GM04504 (cell line): ENCODE measurements around the gene ZC3H13.

Source experiments
- DNase-seq: peaks from one replicate; pipeline ENCODE4 v3.0.0-alpha.2; 2012; ENCODE audit warnings: low read depth

The ZC3H13 gene, protein sequence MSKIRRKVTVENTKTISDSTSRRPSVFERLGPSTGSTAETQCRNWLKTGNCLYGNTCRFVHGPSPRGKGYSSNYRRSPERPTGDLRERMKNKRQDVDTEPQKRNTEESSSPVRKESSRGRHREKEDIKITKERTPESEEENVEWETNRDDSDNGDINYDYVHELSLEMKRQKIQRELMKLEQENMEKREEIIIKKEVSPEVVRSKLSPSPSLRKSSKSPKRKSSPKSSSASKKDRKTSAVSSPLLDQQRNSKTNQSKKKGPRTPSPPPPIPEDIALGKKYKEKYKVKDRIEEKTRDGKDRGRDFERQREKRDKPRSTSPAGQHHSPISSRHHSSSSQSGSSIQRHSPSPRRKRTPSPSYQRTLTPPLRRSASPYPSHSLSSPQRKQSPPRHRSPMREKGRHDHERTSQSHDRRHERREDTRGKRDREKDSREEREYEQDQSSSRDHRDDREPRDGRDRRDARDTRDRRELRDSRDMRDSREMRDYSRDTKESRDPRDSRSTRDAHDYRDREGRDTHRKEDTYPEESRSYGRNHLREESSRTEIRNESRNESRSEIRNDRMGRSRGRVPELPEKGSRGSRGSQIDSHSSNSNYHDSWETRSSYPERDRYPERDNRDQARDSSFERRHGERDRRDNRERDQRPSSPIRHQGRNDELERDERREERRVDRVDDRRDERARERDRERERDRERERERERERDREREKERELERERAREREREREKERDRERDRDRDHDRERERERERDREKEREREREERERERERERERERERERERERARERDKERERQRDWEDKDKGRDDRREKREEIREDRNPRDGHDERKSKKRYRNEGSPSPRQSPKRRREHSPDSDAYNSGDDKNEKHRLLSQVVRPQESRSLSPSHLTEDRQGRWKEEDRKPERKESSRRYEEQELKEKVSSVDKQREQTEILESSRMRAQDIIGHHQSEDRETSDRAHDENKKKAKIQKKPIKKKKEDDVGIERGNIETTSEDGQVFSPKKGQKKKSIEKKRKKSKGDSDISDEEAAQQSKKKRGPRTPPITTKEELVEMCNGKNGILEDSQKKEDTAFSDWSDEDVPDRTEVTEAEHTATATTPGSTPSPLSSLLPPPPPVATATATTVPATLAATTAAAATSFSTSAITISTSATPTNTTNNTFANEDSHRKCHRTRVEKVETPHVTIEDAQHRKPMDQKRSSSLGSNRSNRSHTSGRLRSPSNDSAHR (N-terminal part only)

GRCh38 chr13:46052319-46053161, at the start of gene ZC3H13:
TSS of gene ZC3H13 (minus strand) at chr13:46052746. CDS start at chr13:46045507, 7,239 bp downstream.
- DNase-seq, result peak; percentile 88

- no peak for DNase-seq
Observed at GRCh38 chr13:46102255-46102605, 49.7 kb upstream of the ZC3H13 start.

DNA sequence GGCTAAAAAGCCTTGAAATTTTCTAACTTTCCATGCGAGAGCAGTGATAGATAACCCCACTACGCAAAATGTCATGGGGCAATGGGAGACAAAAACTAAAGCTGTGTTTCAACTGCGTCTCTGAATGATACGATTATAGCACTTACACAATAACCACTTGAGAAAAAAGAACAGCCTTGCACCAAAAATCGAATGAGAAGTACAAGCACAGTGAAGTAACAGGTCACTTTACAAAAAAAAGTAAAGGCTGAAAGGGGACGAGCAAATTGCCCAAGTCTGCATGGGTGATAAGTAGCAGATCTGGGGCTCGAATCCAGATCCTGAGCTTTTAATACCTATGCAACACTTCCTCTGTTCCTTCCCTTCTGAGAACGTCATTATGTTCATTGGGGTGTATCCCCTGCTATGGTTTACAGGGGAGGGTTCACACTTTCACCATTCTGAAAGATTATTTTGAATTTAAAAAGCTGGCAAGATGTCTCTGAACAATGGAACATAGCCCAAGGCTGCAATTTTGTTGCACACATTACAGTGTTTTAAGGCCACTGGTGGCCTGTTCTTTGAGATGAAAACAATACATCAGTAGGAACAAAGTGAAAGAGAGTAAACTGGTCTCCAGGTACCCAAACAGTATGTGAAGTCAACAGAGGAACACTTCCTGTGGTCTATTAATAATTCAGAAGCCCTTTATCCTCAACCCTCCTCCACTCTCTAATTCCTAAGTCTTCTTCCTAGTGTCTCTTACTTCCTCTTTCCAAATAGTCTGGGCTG, 49.1 kb upstream of the ZC3H13 start:
- DNase-seq, result no peak

GRCh38 chr13:46101002-46101401, 48.5 kb upstream of the ZC3H13 start:
- DNase-seq, result no peak

DNA sequence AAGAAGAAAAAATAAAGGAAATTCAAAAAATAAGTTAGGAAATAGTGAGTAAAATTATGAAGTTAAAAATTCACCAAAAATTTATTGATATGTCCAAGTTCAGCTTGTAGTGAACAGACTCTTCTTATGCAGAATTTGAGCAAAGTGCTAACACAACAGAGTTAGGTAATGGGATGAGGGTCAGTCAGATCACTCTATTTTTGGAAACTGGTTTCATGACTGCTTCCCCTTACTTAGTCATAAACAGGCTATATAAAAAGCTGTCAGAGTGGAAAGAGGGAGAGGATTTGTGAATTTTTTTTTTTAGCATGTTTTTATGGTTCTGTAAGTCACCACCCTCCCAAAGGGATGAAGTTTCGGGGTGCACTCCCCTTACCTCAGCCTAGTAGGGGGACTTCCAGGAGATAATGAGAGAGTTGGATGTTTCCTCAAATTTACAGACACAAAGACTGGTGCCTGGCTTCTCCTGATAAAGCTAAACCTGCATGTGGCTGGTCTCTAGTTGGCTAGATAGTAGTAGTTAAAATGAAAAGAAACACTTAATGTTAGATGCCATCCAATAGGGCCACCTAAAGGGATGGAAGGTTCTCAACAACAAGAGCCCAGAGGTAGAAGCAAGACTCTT, 47.8 kb upstream of the ZC3H13 start:
- no peak for DNase-seq

GRCh38 chr13:46097663-46098062, 45.1 kb upstream of the ZC3H13 start:
- DNase-seq, result no peak

DNA sequence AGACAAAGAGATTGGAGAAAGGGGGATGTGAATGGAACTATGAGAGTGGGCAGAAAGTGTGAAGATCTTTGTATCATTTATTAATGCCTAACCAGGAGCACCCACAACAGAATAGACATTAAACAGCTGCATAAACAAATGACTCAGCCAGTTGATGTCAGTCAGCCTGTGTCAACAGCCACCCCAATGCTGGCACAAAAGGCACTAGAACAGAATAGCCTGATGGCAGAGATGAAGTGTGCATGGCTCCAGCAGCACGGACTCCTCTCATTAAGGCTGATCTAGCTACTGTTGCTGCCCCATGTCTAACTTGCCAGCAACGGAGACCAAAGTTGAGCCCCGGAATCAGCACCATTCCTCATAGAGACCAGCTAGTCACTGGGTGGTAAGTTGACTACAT, 44.5 kb upstream of the ZC3H13 start:
- DNase-seq, result no peak

DNA sequence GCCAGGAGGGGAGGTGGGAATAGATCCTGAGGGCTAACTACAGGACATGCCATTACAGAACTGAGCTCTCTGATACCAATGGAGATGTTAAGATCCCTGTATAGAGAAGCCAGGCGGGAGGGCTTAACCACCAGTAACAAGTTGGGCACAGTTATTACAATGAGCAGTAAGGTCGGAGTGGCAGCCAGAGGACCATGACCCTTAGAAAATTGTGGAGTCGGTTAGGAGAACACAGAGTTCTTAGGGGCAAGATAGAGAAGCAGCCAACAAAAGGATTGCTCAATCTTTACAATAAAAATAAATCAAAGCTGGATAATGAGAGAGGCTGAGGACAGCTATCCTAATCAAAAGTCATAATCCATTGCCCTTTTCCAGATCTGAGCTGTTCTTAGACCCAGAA, 41.9 kb upstream of the ZC3H13 start:
- no peak for DNase-seq

DNA sequence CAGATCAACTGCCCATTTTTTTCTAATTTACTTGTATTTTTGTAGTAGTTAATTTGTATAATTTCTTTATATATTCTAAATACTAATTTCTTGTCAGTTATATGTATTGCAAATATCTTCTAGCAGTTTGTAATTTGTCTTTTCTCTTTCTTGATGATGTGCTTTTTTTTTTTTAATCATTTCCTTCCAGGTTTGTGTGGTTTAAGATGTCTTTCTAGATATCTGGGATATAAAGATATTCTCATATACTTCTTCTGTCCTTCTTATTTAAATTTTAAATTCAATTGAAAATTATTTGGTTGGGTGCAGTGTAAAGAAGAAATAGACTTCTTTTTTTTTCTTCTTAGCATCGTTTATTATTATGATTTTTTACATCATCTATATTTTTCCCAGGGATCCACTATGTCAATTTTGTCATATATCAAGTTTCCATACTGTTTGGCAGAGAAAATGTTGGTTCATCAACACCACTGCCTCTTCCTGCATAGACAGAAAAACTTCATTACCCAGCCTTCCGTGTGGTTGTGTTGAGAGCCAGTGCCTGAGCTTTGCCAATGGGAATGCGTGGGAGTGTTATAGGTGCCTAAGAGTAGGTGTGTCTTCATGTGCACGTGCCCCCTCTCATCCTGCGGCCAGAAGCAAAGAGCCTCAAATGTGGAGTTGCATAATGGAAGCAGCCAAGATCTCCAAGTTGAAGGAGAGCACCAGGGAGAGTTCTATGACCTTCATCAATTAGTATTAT, 36.4 kb upstream of the ZC3H13 start:
- no peak for DNase-seq

DNA sequence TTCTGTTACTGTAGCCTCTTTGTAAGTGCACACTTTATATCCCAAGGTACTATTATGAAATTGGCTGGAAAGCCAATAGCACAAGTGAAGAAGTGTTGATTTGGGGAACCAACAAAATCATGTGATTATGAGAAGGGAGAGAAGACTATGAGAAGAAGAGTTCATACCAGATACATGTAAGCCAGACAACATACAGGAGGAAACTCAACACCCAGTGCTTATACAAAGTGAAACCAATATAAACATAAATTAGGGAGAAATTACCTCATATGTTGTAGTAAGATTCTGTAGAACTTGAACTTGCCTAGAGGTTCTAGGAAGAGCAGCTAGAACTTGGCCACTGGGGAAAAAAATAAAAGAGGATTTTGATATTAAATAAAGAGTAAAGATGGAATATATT, 34.9 kb upstream of the ZC3H13 start:
- no peak for DNase-seq

DNA sequence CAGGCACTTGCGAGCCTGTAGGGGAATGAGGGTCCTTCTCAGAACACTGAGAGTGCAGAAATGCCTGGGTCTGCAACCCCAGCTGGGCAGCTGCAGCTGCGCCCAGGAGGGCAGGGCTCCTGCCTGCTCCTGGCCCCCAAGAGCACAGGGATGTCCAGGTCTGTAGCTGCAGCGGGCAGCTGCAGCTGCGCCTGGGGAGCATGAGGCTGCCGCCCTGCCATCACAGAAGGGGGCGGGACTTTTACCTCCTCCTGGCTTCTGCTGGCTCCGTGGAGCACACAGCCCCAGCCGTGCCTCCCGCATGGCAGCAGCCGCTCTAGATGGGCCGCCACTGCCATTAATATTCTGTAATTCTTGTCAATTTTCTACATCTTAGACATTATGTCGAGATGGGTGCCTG, 34.4 kb upstream of the ZC3H13 start:
- no peak for DNase-seq

DNA sequence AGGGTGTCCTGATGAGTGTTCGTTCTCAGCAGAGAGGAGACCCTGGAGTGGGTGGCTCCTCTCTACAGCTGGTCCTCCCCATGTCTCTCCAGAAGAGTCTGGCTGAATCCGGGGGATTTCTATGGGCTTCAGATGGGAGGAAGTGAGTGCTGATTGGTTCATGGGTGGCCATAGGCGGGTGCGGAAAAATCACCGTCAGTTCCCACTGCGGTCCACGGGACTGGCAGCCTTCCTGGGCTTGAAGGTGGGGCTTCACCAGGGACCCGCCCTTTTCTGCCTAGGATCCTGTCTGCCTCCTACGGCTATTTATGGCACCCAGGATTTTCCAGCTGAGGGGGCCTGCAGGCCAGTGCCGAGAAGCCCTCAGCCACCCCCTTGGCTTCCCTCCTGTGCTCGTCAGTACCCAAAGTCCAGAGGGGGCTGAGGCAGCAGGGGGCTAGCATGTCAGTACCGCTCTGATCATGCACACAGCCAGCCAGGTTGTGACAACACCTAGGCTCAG, 33.9 kb upstream of the ZC3H13 start:
- no peak for DNase-seq

DNA sequence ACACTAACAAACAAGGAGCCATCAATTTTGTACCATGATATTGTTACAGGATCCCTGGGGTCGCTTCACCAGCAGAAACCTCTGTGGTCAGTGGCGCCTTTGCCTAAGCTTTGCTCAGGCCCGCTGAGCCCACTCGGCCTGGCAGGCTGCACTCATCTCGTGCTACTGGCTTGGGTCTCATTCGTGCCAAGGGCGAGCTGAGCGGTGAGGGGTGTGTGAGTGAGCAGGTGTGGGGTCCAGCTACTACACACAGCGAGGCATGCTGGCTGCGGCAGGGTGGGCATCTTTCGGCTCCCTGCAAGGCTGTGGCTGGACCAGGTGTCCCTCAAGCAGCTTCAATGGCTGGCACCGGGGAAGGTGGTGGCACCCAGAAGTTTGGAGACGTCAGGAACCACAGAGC, 33.2 kb upstream of the ZC3H13 start:
- DNase-seq, result no peak

DNA sequence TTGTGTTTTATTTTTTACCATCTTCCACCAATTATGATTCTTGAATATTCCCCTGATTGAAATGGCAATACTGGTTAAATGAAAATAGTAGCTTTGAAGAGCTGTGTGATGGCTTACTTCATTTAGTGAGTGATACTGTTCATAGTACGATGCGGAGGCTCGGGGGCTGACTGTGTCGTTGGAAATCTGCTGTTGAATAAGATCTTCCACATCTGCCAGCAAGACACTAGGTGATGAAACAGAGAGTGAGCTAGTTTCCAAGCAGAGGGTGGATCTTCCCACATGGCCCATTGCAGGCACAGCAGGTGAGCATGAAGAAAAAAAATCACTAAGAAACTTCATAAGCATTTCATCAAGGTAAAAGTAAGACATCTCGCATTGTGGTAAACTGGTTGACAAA, 29.8 kb upstream of the ZC3H13 start:
- DNase-seq, result no peak

- no peak for DNase-seq
Observed at GRCh38 chr13:46079770-46080169, 27.2 kb upstream of the ZC3H13 start.

GRCh38 chr13:46077265-46077664, 24.7 kb upstream of the ZC3H13 start:
- DNase-seq, result no peak

DNA sequence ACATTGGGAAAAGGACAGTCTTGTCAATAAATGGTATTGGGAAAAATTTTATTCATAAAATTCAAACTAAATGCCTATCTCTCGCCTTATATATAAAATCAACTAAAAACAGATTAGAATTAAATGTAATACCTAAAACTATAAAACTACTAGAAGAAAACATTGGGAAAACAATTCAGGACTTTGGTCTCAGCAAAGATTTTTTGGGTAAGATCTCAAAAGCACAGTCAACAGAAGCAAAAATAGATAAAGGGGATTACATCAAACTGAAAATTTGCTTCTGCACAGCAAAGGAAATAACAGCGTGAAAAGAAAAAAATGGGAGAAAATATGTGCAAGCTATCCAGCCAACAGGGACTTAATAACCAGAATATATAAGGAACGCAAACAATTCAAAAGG, 24.3 kb upstream of the ZC3H13 start:
- no peak for DNase-seq

GRCh38 chr13:46075811-46076210, 23.3 kb upstream of the ZC3H13 start:
- DNase-seq, result no peak

GRCh38 chr13:46071590-46072249, 19.2 kb upstream of the ZC3H13 start:
- no peak for DNase-seq
